Brain microvascular endothelial cell (primary cell): ENCODE measurements around the gene ZFP57.

ENCODE experiments used
- DNase-seq: peaks from one replicate; pipeline ENCODE4 v3.0.0-alpha.2; 2020
- H3K27ac ChIP-seq: fragments of 250-450 bp; sonication (Bioruptor Pico); 2 replicates; pipeline ENCODE4 v1.5.1; 2020; ENCODE audit warnings: mild to moderate bottlenecking, moderate library complexity
- H3K27me3 ChIP-seq: fragments of 250-450 bp; sonication (Bioruptor Pico); replicated peaks from 2 replicates; pipeline ENCODE4 v1.5.1; 2020; ENCODE audit warnings: mild to moderate bottlenecking
- H3K36me3 ChIP-seq: fragments of 250-450 bp; sonication (Bioruptor Pico); replicated peaks from 2 replicates; pipeline ENCODE4 v1.5.1; 2020; ENCODE audit warnings: mild to moderate bottlenecking
- H3K4me3 ChIP-seq: 2 replicates; pipeline ENCODE4 v1.5.1; 2011; ENCODE audit warnings: low read depth, mild to moderate bottlenecking, control low read depth, low read length, moderate library complexity
- in situ Hi-C: cut with HindIII; loops from 2 replicates; pipeline ENCODE4 v1.10.0; 2017; ENCODE audit warnings: low sequenced_read_pairs, low pct_ligation_motif_present
- TF ChIP-seq, protein P1 (sequence below): IDR thresholded peaks from 2 replicates; pipeline ENCODE4 v1.5.1; 2011; ENCODE audit warnings: low read depth, mild to moderate bottlenecking, moderate library complexity, low read length, control low read depth, inconsistent platforms; ENCODE audit errors: missing control alignments

ZFP57 gene

DNA sequence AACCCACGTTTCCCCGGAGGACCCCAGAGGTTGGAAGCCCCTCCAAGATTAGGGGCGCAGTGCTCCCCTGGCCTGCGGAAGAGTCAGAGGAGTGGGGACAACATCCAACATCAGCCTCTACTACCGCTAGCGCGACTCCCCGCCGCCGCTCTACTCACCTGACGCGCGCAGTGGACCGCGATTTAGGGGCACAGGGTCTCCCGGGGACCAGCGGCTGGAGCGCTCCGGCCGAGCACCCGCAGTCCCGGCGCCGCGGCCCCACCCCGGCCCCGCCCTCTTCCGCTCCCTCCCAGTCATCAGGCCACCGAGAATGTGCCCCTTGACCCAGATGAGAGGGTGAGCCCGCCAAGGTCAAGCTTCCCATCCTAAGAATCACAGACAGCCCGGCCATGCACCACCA is at the start of gene ZFP57:
Gene ZFP57 (minus strand): TSS at position 249 of the 400 bp plus-strand sequence. CDS start 4,149 bp downstream, outside the sequence.
- Histone ChIP-seq H3K4me3 (peak within 1 kb of the TSS; percentile 17), H3K36me3 (no peaks in the 10 kb centered on the region), H3K27me3 (no peaks in the 10 kb centered on the region), H3K27ac (no peak within 1 kb of the TSS)
- in situ Hi-C loops, result no loop called here
- DNase-seq, result no peak
- TF ChIP-seq, protein P1, sequence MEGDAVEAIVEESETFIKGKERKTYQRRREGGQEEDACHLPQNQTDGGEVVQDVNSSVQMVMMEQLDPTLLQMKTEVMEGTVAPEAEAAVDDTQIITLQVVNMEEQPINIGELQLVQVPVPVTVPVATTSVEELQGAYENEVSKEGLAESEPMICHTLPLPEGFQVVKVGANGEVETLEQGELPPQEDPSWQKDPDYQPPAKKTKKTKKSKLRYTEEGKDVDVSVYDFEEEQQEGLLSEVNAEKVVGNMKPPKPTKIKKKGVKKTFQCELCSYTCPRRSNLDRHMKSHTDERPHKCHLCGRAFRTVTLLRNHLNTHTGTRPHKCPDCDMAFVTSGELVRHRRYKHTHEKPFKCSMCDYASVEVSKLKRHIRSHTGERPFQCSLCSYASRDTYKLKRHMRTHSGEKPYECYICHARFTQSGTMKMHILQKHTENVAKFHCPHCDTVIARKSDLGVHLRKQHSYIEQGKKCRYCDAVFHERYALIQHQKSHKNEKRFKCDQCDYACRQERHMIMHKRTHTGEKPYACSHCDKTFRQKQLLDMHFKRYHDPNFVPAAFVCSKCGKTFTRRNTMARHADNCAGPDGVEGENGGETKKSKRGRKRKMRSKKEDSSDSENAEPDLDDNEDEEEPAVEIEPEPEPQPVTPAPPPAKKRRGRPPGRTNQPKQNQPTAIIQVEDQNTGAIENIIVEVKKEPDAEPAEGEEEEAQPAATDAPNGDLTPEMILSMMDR, result no peak

DNA sequence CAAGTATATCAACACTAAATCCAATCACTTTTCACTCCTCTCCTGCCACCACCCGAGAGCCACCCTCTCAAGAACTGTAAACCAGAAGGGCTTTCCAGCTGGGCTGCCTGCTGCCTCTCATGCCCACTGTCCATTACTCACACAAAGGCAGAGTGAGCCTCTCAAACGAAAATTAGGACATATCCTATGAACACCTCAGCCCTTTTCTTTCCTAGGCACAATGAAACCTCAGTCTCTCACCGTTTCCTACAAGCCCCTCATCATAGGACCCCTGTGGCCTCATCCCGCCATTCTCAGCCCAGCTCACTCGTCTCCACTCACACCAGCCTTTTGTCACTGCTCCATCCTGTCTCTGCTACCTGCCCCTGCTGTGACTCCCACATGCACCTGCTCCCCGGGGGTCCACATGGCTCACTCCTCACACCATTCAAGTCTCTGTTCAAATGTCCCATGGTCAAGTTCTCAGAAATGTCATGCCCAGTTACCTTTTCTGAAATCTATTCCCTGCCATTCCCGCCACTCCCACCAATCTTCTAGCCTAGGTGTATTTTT is 49.7 kb upstream of the ZFP57 start:
- TF ChIP-seq, protein P1, result no peak
- DNase-seq, result no peak

DNA sequence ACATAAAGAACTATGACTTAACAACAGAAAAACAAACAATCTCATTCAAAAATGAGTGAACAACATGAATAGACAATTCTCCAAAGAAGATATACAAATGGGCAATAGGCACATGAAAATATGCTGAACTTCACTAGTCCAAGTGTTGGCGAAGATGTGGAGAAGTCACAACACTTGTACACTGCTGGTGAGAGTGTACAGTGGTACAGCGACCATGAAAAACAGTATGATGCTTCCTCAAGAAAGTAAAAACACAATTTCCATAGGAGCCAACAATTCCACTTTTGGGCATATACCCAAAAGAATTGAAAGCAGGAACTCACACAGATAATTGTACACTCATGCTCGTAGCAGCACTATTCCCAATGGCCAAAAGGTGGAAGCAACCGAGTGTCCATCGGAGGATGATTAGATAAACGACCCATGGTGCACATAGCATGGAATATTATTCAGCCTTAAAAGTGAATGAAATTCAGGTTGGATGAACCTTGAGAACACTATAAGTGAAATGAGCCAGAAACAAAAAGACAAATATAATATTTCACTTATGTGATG is 48.9 kb upstream of the ZFP57 start:
- H3K27ac ChIP-seq, result no peak overlapping the region
- no peaks in the 10 kb centered on the region for H3K27me3 ChIP-seq
- no peaks in the 10 kb centered on the region for H3K36me3 ChIP-seq
- TF ChIP-seq, protein P1, result no peak
- no peak overlapping the region for H3K4me3 ChIP-seq
- no peak for DNase-seq
- in situ Hi-C loops, result loop anchor here (25.0 kb wide), 1 partner anchor 107 kb away; the partner anchor contains the start of gene HLA-G

More for the DNA sequence above, 49.7 kb upstream of the ZFP57 start:
- in situ Hi-C loops, result loop anchor here (25.0 kb wide), 1 partner anchor 107 kb away; the partner anchor contains the start of gene HLA-G
- Histone ChIP-seq H3K27me3 (no peaks in the 10 kb centered on the region), H3K4me3 (no peak overlapping the region), H3K27ac (no peak overlapping the region), H3K36me3 (no peaks in the 10 kb centered on the region)

DNA sequence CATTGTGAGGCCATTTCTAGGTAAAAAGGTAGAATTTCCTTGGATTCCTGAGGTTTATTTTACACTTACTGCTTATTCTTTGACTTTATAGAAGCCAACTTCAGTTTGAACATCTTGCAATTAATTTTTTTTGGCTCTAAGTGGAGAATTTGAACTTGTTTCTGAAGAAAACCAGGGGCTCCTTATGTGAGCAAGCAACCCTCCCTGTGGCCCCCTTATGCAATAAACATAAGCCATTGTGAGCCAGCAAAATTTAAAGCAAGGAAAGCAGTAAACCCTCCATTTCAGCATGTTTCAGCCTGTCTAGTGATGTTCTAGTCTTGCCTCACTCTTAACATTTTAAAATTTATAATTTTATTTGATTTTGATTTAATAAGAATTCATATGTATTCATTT is 47.9 kb upstream of the ZFP57 start:
- in situ Hi-C loops, result loop anchor here (25.0 kb wide), 1 partner anchor 108 kb away; the partner anchor contains the start of gene HLA-G
- TF ChIP-seq, protein P1, result no peak
- Histone ChIP-seq H3K36me3 (no peaks in the 10 kb centered on the region), H3K27ac (no peak overlapping the region), H3K4me3 (no peak overlapping the region), H3K27me3 (no peaks in the 10 kb centered on the region)
- no peak for DNase-seq

DNA sequence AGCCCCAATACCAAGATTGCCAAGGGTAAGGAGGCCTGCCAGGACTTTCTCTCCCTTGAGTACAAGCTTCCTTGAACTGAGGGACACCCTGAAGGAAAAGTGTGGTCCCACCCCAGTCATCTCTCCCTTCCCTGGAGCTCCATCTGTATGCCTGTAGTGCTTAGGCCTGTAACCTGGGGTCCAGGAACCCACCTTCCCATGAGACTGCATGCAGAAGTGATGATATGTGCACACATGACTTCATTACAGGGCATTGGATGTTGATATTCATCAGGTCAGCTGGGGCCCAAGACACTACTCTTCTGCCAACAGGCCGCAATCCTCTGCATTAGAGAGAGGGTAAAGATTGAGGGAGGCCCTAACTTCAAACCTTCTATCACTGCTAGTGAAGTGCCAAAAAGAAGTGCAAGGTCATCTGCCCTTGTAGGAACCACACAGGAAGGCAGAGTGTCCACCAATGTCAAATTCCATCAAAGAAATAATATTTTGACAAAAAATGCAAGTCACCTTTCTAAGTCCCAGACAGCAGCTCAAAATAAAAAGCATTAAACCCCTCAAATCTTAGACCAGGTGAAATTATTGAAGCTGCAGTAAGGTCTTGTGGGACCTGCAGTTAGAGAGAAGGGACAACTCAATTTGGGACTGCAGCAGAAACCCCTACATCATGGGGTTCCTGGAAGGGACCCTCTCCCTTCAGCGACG is 47.4 kb upstream of the ZFP57 start:
- TF ChIP-seq, protein P1, result no peak
- no peak for DNase-seq
- in situ Hi-C loops, result loop anchor here (25.0 kb wide), 1 partner anchor 109 kb away; the partner anchor contains the start of gene HLA-G
- Histone ChIP-seq H3K27me3 (no peaks in the 10 kb centered on the region), H3K4me3 (no peak overlapping the region), H3K36me3 (no peaks in the 10 kb centered on the region), H3K27ac (no peak overlapping the region)
